WTC11 (cell line): ENCODE results near the gene NR1H3. TPM values are rescaled to one million over a fixed set of nuclear protein-coding genes. Genes with fewer than 3 reads are reported as not detected.

Experiments
- ATAC-seq: fragments of 200-7000 bp; cut with Tn5 transposase; 2 replicates; pipeline ENCODE4 v1.10.0; 2021; ENCODE audit warnings: mild to moderate bottlenecking, moderate library complexity
- CTCF ChIA-PET: fragments of 300-600 bp; sonication (Branson Sonifier 250); formaldehyde crosslinking; loops from one replicate; lab custom pipeline; 2021; ENCODE audit warnings: antibody characterized with exemption; lab: Charles Lee
- POLR2A ChIA-PET: fragments of 350-600 bp; sonication (Branson Sonifier 250); formaldehyde crosslinking; loops from one replicate; lab custom pipeline; 2021; ENCODE audit warnings: antibody characterized with exemption; lab: Charles Lee
- DNase-seq: peaks from one replicate; pipeline ENCODE4 v3.0.0; 2021; ENCODE audit warnings: low spot score
- H3K27ac Mint-ChIP-seq: 2 replicates; pipeline ENCODE4 v1.8.0; 2021; ENCODE audit warnings: mixed read lengths
- H3K27me3 Mint-ChIP-seq: 2 replicates; pipeline ENCODE4 v1.8.0; 2021; ENCODE audit warnings: low read depth, mild to moderate bottlenecking, moderate library complexity, mixed read lengths
- H3K36me3 Mint-ChIP-seq: 2 replicates; pipeline ENCODE4 v1.8.0; 2021; ENCODE audit warnings: mixed read lengths
- H3K4me1 Mint-ChIP-seq: 2 replicates; pipeline ENCODE4 v1.8.0; 2022; ENCODE audit warnings: mixed read lengths
- H3K4me3 Mint-ChIP-seq: 2 replicates; pipeline ENCODE4 v1.8.0; 2021; ENCODE audit warnings: mild to moderate bottlenecking, moderate library complexity, mixed read lengths
- H3K9me3 Mint-ChIP-seq: 2 replicates; pipeline ENCODE4 v1.8.0; 2021; ENCODE audit warnings: mixed read lengths
- ARID4B ChIP-seq: sonication (generic); formaldehyde crosslinking; IDR thresholded peaks from 2 replicates; pipeline ENCODE4 v1.8.0; 2023; ENCODE audit warnings: missing genetic modification reagents, mild to moderate bottlenecking, borderline replicate concordance
- ATF6 ChIP-seq: sonication (generic); formaldehyde crosslinking; IDR thresholded peaks from 2 replicates; pipeline ENCODE4 v1.8.1; 2023; ENCODE audit warnings: mild to moderate bottlenecking, missing genetic modification reagents
- CBFB ChIP-seq: sonication (generic); formaldehyde crosslinking; IDR thresholded peaks from 2 replicates; pipeline ENCODE4 v1.8.1; 2022; ENCODE audit warnings: mild to moderate bottlenecking, low read depth, missing genetic modification reagents
- CTCF ChIP-seq: fragments of 200-600 bp; IDR thresholded peaks from 2 replicates; pipeline ENCODE4 v1.8.0; 2022; ENCODE audit warnings: antibody characterized with exemption
- E2F4 ChIP-seq: sonication (generic); formaldehyde crosslinking; IDR thresholded peaks from 2 replicates; pipeline ENCODE4 v1.8.1; 2022; ENCODE audit warnings: low read depth, mild to moderate bottlenecking, moderate library complexity, missing genetic modification reagents, borderline replicate concordance
- HMGXB4 ChIP-seq: sonication (generic); formaldehyde crosslinking; IDR thresholded peaks from 2 replicates; pipeline ENCODE4 v1.8.1; 2023; ENCODE audit warnings: mild to moderate bottlenecking, moderate library complexity, missing genetic modification reagents
- IRF2 ChIP-seq: sonication (generic); formaldehyde crosslinking; IDR thresholded peaks from 2 replicates; pipeline ENCODE4 v1.8.0; 2022; ENCODE audit warnings: low read depth, missing genetic modification reagents, borderline replicate concordance
- MXD4 ChIP-seq: fragments of 250-450 bp; sonication (Bioruptor Pico); IDR thresholded peaks from 2 replicates; pipeline ENCODE4 v1.8.0; 2021; ENCODE audit warnings: mild to moderate bottlenecking, moderate library complexity, borderline replicate concordance
- NR2C2 ChIP-seq: sonication (generic); formaldehyde crosslinking; IDR thresholded peaks from 2 replicates; pipeline ENCODE4 v1.8.0; 2022; ENCODE audit warnings: mild to moderate bottlenecking, missing genetic modification reagents
- ZNF121 ChIP-seq: sonication (generic); formaldehyde crosslinking; IDR thresholded peaks from 2 replicates; pipeline ENCODE4 v1.8.0; 2023; ENCODE audit warnings: missing genetic modification reagents
- ZNF416 ChIP-seq: fragments of 250-450 bp; sonication (Bioruptor Pico); IDR thresholded peaks from 2 replicates; pipeline ENCODE4 v1.9.0; 2021; ENCODE audit warnings: mild to moderate bottlenecking, inconsistent platforms
- total RNA-seq: library from RNA; stranded (reverse); gene quantifications from 3 replicates; pipeline ENCODE4 v1.2.3, GENCODE V29; 2021
- TF ChIP-seq, protein P1 (sequence below): sonication (generic); formaldehyde crosslinking; conservative IDR thresholded peaks from 2 replicates; pipeline ENCODE4 v1.8.1; 2023; ENCODE audit warnings: mild to moderate bottlenecking, low read depth, missing genetic modification reagents, moderate library complexity
- TF ChIP-seq, protein P2 (sequence below): sonication (generic); formaldehyde crosslinking; IDR thresholded peaks from 2 replicates; pipeline ENCODE4 v1.8.0; 2023; ENCODE audit warnings: mild to moderate bottlenecking, missing genetic modification reagents
- TF ChIP-seq, protein P3 (sequence below): sonication (generic); formaldehyde crosslinking; IDR thresholded peaks from 2 replicates; pipeline ENCODE4 v1.8.1; 2022; ENCODE audit warnings: mild to moderate bottlenecking, moderate library complexity, missing genetic modification reagents

Gene NR1H3
- total RNA-seq, 1 experiment from 2014 or later = 26.3 TPM

DNA sequence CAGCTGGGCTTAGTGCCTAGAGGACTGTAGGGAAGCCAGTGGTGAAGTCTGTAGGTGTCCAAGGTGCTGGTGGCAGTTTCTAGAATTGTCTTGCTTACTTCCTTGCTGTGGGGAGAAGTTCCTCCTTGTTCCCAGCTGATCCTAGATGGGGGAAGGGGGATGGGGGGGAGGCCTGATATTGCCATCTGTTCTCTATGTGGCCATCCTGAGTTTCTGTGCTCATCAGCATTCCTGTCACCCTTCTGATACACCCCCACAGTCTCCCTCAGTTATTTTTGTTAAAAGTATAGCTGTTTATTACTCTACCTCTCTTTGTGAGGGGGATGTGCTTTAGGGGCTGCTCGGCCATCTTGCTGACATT, 48.7 kb downstream of the NR1H3 start:
- no peaks in the 10 kb centered on the region for H3K4me1 Mint-ChIP-seq
- TF ChIP-seq ARID4B (no peak), IRF2 (CRISPR knock-in tag) (no peak), E2F4 (CRISPR knock-in tag) (no peak), ZNF416 (CRISPR knock-in tag) (no peak)
- DNase-seq (no peak), ATAC-seq (no peak)
- H3K9me3 Mint-ChIP-seq = peaks cover 11% of the 10 kb centered on the region
- no peak overlapping the region for H3K27ac Mint-ChIP-seq
- peaks cover 57% of the 10 kb centered on the region for H3K36me3 Mint-ChIP-seq
- no peak overlapping the region for H3K4me3 Mint-ChIP-seq
- no peaks in the 10 kb centered on the region for H3K27me3 Mint-ChIP-seq
- ChIA-PET CTCF (interaction anchor here (1.8 kb wide), 1 partner anchor 49 kb away, joined by 7 read pairs; no protein-coding TSS in a partner anchor), POLR2A (interaction anchor here (1.3 kb wide), 1 partner anchor 47 kb away, joined by 3 read pairs; no protein-coding TSS in a partner anchor)

DNA sequence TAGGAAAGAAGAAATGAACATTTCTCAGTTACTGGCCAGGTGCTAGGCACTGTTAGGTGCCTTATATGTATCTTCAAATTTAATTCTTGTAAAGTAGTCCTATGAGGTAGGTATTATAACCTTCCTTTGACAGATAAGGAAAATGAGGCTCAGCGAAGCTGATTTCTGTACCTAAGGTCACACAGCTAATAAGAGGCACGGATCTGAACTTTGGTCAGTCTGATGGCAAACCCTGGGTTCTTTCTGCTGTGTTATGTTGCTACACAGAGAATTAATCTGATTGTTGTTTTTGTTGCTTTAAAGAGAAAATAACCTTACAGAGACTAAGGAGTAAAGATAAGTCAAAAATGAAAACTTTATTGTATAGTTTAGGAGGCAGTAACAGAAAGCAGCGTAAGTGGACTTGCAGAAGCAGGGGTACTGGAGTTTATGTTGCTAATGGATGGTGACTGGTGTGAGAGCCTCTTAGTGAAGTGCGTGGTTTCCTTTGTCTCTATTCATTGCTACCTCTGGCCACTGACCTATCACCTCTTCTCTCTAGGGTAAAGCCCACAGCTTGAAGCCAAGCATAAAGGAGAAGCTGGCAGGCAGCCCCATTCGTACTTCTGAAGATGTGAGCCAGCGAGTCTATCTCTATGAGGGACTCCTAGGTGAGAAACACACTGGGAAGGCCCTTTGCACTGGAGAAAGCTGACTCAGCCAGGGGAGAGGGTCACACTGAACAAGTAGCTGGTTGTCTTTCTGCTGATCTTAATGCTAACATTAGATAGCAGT, 50.4 kb downstream of the NR1H3 start:
- Mint-ChIP-seq H3K27ac (no peak overlapping the region), H3K36me3 (peaks cover 50% of the 10 kb centered on the region), H3K9me3 (no peaks in the 10 kb centered on the region), H3K4me3 (no peak overlapping the region), H3K27me3 (no peaks in the 10 kb centered on the region), H3K4me1 (no peaks in the 10 kb centered on the region)
- CTCF ChIA-PET = interaction anchor here (1.1 kb wide), 1 partner anchor 99 kb away, joined by 3 read pairs; no protein-coding TSS in a partner anchor
- DNase-seq (no peak), ATAC-seq (no peak)
- POLR2A ChIA-PET = interaction anchor here (0.6 to 0.7 kb wide), 2 partner anchors 38 to 47 kb away, joined by 3 read pairs; partner anchors contain the start of gene MADD
- TF ChIP-seq, protein P1, sequence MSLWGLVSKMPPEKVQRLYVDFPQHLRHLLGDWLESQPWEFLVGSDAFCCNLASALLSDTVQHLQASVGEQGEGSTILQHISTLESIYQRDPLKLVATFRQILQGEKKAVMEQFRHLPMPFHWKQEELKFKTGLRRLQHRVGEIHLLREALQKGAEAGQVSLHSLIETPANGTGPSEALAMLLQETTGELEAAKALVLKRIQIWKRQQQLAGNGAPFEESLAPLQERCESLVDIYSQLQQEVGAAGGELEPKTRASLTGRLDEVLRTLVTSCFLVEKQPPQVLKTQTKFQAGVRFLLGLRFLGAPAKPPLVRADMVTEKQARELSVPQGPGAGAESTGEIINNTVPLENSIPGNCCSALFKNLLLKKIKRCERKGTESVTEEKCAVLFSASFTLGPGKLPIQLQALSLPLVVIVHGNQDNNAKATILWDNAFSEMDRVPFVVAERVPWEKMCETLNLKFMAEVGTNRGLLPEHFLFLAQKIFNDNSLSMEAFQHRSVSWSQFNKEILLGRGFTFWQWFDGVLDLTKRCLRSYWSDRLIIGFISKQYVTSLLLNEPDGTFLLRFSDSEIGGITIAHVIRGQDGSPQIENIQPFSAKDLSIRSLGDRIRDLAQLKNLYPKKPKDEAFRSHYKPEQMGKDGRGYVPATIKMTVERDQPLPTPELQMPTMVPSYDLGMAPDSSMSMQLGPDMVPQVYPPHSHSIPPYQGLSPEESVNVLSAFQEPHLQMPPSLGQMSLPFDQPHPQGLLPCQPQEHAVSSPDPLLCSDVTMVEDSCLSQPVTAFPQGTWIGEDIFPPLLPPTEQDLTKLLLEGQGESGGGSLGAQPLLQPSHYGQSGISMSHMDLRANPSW (CRISPR knock-in tag) = no peak
- TF ChIP-seq ZNF121 (CRISPR knock-in tag) (no peak), ATF6 (no peak), MXD4 (CRISPR knock-in tag) (no peak), CTCF (no peak), NR2C2 (no peak), CBFB (CRISPR knock-in tag) (no peak), HMGXB4 (CRISPR knock-in tag) (no peak)
- TF ChIP-seq, protein P2, sequence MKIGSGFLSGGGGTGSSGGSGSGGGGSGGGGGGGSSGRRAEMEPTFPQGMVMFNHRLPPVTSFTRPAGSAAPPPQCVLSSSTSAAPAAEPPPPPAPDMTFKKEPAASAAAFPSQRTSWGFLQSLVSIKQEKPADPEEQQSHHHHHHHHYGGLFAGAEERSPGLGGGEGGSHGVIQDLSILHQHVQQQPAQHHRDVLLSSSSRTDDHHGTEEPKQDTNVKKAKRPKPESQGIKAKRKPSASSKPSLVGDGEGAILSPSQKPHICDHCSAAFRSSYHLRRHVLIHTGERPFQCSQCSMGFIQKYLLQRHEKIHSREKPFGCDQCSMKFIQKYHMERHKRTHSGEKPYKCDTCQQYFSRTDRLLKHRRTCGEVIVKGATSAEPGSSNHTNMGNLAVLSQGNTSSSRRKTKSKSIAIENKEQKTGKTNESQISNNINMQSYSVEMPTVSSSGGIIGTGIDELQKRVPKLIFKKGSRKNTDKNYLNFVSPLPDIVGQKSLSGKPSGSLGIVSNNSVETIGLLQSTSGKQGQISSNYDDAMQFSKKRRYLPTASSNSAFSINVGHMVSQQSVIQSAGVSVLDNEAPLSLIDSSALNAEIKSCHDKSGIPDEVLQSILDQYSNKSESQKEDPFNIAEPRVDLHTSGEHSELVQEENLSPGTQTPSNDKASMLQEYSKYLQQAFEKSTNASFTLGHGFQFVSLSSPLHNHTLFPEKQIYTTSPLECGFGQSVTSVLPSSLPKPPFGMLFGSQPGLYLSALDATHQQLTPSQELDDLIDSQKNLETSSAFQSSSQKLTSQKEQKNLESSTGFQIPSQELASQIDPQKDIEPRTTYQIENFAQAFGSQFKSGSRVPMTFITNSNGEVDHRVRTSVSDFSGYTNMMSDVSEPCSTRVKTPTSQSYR (CRISPR knock-in tag) = no peak
- TF ChIP-seq, protein P3, sequence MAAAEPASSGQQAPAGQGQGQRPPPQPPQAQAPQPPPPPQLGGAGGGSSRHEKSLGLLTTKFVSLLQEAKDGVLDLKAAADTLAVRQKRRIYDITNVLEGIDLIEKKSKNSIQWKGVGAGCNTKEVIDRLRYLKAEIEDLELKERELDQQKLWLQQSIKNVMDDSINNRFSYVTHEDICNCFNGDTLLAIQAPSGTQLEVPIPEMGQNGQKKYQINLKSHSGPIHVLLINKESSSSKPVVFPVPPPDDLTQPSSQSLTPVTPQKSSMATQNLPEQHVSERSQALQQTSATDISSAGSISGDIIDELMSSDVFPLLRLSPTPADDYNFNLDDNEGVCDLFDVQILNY (CRISPR knock-in tag) = no peak
